DMS53 treated with DMSO at 0.1 percent for 48 hours (cell line): ENCODE results near the gene HIPK2.

Experiments
- DNase-seq: peaks from one replicate; lab custom pipeline; 2025; ENCODE audit not compliant: unreplicated experiment; lab: John Stamatoyannopoulos, UW

HIPK2 gene

GRCh38 chr7:139698844-139699243, 79.0 kb downstream of the HIPK2 start:
- DNase-seq: no peak

GRCh38 chr7:139698278-139698677, 79.5 kb downstream of the HIPK2 start:
- DNase-seq: no peak

GRCh38 chr7:139697056-139697455, 80.7 kb downstream of the HIPK2 start:
- DNase-seq: peak; percentile 67

GRCh38 chr7:139696552-139696951, 81.2 kb downstream of the HIPK2 start:
- no peak for DNase-seq

GRCh38 chr7:139695588-139695987, 82.2 kb downstream of the HIPK2 start:
- no peak for DNase-seq

- no peak for DNase-seq
Measured at GRCh38 chr7:139695051-139695450, 82.7 kb downstream of the HIPK2 start.

- no peak for DNase-seq
Measured at GRCh38 chr7:139694389-139694676, 83.5 kb downstream of the HIPK2 start.

GRCh38 chr7:139693651-139694388, 84.0 kb downstream of the HIPK2 start:
- DNase-seq: no peak

GRCh38 chr7:139692723-139693122, 85.1 kb downstream of the HIPK2 start:
- no peak for DNase-seq

- no peak for DNase-seq
Measured at GRCh38 chr7:139691253-139691781, 86.5 kb downstream of the HIPK2 start.

- no peak for DNase-seq
Measured at GRCh38 chr7:139687980-139688632, 89.7 kb downstream of the HIPK2 start.

- no peak for DNase-seq
Measured at GRCh38 chr7:139687211-139687954, 90.4 kb downstream of the HIPK2 start.

GRCh38 chr7:139683137-139683921, 94.5 kb downstream of the HIPK2 start:
- no peak for DNase-seq

GRCh38 chr7:139682136-139683013, 95.4 kb downstream of the HIPK2 start:
- no peak for DNase-seq

GRCh38 chr7:139681812-139682135, 96.0 kb downstream of the HIPK2 start:
- no peak for DNase-seq

GRCh38 chr7:139681463-139681755, 96.4 kb downstream of the HIPK2 start:
- DNase-seq: no peak

- peak; percentile 87 for DNase-seq
Measured at GRCh38 chr7:139680676-139681462, 96.9 kb downstream of the HIPK2 start.

- no peak for DNase-seq
Measured at GRCh38 chr7:139679731-139680594, 97.8 kb downstream of the HIPK2 start.

- DNase-seq: no peak
Measured at GRCh38 chr7:139676390-139676789, 101.4 kb downstream of the HIPK2 start.
